ENCODE results near the gene ADORA2A. TPM values are rescaled to one million over a fixed set of nuclear protein-coding genes. Genes with fewer than 3 reads are reported as not detected.

The ADORA2A gene
- polyA plus RNA-seq, 1 experiment = 2.8 TPM

DNA sequence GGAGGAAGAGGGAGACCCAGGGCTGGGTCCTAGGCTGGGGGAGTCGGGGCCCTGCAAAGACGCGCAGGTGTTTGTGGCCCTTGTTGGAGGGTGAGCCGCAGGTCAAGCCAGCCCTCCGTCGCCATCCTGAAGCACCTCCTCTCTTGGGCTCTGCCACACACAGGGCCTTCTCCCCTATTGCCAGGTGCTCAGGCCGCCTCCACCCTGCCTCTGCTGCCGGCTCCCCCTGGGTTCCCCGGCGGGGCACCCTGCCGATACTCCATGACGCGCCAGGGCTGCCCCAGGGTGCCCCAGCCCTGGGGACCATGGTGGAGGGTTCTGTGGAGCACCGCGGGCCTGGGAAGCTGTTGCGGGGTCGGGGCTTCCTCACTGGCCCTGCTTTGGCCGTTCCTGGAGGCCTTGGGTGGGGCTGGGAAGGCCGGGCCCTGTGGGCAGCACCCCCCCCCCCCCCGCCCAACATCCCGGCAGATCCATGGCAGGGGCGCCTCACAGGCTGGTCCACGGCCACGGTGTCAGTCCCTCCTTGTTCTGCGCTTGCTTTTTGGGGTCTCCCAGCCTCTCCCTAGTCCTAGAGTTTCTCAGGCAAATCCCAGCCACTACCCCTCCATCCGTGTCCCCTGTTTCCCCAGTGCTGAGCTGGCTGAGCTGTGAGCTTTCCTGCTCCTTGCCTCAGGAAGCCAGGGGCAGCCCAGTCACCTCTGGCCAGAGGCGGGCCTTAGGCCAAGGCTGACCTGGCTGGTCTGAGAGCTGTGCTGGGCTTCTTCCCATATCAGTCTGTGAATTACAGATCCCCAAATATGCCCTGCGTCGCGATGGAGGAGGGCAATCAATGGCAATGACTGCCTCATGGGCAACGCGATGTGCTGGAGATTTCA is 2.3 kb upstream of the ADORA2A start:
- no peaks in the 10 kb centered on the region for H3K36me3 ChIP-seq (ENCODE audit: control insufficient read depth, insufficient read depth, low read length)
- ChIA-PET CTCF (interaction anchor here (0.7 to 5.7 kb wide), 12 partner anchors 8 to 102 kb away, joined by 3 to 50 read pairs (median 4); no protein-coding TSS in a partner anchor), POLR2A (no interaction called here)
- DNase-seq (ENCODE audit: low read depth) = no peak
- TF ChIP-seq, protein P1, sequence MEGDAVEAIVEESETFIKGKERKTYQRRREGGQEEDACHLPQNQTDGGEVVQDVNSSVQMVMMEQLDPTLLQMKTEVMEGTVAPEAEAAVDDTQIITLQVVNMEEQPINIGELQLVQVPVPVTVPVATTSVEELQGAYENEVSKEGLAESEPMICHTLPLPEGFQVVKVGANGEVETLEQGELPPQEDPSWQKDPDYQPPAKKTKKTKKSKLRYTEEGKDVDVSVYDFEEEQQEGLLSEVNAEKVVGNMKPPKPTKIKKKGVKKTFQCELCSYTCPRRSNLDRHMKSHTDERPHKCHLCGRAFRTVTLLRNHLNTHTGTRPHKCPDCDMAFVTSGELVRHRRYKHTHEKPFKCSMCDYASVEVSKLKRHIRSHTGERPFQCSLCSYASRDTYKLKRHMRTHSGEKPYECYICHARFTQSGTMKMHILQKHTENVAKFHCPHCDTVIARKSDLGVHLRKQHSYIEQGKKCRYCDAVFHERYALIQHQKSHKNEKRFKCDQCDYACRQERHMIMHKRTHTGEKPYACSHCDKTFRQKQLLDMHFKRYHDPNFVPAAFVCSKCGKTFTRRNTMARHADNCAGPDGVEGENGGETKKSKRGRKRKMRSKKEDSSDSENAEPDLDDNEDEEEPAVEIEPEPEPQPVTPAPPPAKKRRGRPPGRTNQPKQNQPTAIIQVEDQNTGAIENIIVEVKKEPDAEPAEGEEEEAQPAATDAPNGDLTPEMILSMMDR (IDR thresholded peaks at IDR 0.05; ENCODE audit: insufficient read depth, low read depth, low read length) = no peak
- H3K27me3 ChIP-seq (ENCODE audit: control insufficient read depth, insufficient read depth, low read length) = peaks cover 7% of the 10 kb centered on the region
- no peak overlapping the region for H3K4me3 ChIP-seq (ENCODE audit: low read depth, low read length)

DNA sequence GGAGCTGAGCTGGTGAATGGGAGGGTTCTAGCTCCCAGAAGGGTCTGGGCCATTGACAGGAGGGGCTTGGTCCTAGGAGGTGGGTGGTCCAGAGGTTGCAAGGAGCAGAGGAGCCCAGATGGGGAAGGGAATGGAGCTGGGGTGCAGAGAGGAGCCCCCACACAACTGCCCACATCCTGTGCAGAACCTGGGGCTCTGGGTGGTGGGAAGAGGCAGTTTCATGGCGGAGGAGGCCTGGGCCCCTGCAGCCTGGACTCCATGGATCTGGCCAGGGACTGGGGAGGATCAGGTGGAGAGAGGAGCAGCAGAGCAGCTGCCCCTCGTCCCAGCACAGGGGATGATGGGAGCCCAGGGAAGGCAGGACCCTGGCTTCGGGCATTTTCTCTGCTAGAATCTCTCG is 963 bp upstream of the ADORA2A start:
- Histone ChIP-seq H3K36me3 (ENCODE audit: control insufficient read depth, insufficient read depth, low read length) (no peaks in the 10 kb centered on the region), H3K27me3 (ENCODE audit: control insufficient read depth, insufficient read depth, low read length) (peaks cover 7% of the 10 kb centered on the region), H3K4me3 (ENCODE audit: low read depth, low read length) (no peak overlapping the region)
- no peak for DNase-seq (ENCODE audit: low read depth)
- ChIA-PET POLR2A (no interaction called here), CTCF (interaction anchor here (1.0 to 5.6 kb wide), 6 partner anchors 10 to 97 kb away, joined by 3 to 44 read pairs (median 3); no protein-coding TSS in a partner anchor)
- TF ChIP-seq, protein P1 (IDR thresholded peaks at IDR 0.05; ENCODE audit: insufficient read depth, low read depth, low read length) = no peak

DNA sequence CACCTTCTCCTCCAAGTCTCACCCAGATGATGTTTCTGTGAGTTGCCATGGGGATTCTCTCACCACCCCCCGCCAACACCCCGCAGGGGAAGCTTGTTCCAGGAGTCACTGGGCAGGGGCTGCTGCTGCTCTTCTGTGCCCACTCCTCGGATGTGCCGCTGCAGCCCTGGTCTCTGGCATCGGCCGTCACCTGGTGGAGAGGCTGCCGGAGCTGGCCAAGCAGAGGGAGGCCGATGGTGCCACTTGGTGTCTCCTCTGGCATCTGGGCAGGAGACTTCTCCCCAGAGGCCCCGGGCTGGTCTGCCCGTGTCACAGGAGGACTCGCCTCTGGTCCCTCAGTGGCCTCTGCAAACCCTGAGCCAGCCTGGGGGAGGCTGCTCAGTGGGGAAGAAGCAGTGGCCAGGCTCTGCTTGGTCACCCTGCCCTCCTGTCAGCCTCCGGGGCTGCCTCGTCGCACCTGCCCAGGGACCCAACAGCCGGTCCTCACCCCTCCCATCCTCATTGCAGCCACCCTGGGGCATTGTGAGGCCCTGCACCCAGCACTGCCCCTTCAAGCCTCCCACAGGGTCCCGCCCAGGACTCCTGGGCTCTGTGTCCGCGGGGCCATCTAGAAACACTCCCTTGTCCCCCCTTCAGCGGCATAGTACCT is 424 bp upstream of the ADORA2A start:
- POLR2A ChIA-PET = no interaction called here
- Histone ChIP-seq H3K36me3 (ENCODE audit: control insufficient read depth, insufficient read depth, low read length) (no peaks in the 10 kb centered on the region), H3K4me3 (ENCODE audit: low read depth, low read length) (no peak overlapping the region), H3K27me3 (ENCODE audit: control insufficient read depth, insufficient read depth, low read length) (peaks cover 7% of the 10 kb centered on the region)
- TF ChIP-seq, protein P1 (IDR thresholded peaks at IDR 0.05; ENCODE audit: insufficient read depth, low read depth, low read length) = no peak
- CTCF ChIA-PET = interaction anchor here (1.0 to 5.6 kb wide), 4 partner anchors 10 to 76 kb away, joined by 3 to 44 read pairs (median 4); no protein-coding TSS in a partner anchor
- no peak for DNase-seq (ENCODE audit: low read depth)

DNA sequence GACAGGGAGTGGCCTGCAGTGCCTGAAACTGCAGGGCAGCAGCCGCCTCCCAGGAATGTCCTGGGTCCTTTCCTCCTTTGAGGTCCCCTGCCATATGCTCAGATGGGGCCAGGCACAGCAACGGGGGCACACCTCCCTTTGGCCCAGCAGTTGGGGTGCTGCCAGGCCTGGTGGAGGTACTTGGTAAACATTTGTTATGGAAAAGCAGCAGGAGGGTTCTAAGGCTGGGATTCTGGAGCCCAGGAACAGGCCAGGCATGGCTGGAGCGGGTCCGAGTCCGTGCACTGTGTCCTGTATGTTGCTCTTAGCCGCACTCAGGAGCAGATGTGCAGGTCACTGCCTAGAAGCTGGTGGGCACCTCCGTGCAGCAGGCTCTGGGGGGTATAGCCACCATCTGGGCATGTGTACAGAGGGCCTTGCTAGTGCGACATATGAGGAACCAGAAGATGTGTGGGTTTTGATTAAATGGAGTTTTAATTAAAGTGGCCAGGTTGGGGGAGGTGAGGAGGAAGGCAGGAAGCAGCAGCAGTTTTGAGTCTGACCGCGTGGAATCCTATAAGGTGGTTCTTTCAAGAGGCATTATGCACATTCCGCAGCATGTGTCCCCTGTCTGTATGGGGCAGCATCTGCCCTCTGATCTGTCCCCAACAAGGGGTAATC is 1.5 kb downstream of the ADORA2A start:
- ChIA-PET CTCF (interaction anchor here (2.0 kb wide), 1 partner anchor 74 kb away, joined by 8 read pairs; no protein-coding TSS in a partner anchor), POLR2A (no interaction called here)
- no peak overlapping the region for H3K4me3 ChIP-seq (ENCODE audit: low read depth, low read length)
- H3K27me3 ChIP-seq (ENCODE audit: control insufficient read depth, insufficient read depth, low read length) = peaks cover 7% of the 10 kb centered on the region
- no peak for DNase-seq (ENCODE audit: low read depth)
- TF ChIP-seq, protein P1 (IDR thresholded peaks at IDR 0.05; ENCODE audit: insufficient read depth, low read depth, low read length) = no peak
- H3K36me3 ChIP-seq (ENCODE audit: control insufficient read depth, insufficient read depth, low read length) = no peaks in the 10 kb centered on the region

All from BJ (cell line).